Measurements from ENCODE around the gene SCAF4. TPM values are rescaled to one million over a fixed set of nuclear protein-coding genes. Genes with fewer than 3 reads are reported as not detected.

SCAF4 gene
- total and polyA plus RNA-seq, 9 of the 15 experiments (the other 6 are each of a cell fraction or from before 2014, with no cell fraction given), result 2.3 to 55.7 (median 17.2) TPM

- WGBS (ENCODE audit: insufficient coverage, low coverage, missing lambda C conversion rate), result 81% methylated on average over 6 of the region's 6 CpGs
- Histone ChIP-seq H3K27ac (ENCODE audit: extremely low read depth, low read depth, low read length) (no peak overlapping the region), H3K4me3 (no peak overlapping the region), H3K36me3 (ENCODE audit: control insufficient read depth, insufficient read depth, low read length) (peaks cover 86% of the 10 kb centered on the region), H3K9me3 (replicated peaks; ENCODE audit: control insufficient read depth, insufficient read depth, low read depth, low read length) (no peaks in the 10 kb centered on the region), H3K4me2 (ENCODE audit: insufficient read depth, low read length) (no peak overlapping the region), H3K9ac (ENCODE audit: insufficient read depth in 1 of 2, low read depth in 2 of 2, low read length in 2 of 2) (no peak overlapping the region), H3K4me1 (replicated peaks in 1 of 2; ENCODE audit: control insufficient read depth in 2 of 2, insufficient read depth in 2 of 2, low read length in 2 of 2) (peaks cover 2 to 5% of the 10 kb centered on the region in 2 experiments; a peak in 3 of 5 replicates), H3K27me3 (ENCODE audit: control insufficient read depth in 2 of 2, insufficient read depth in 2 of 2, low read length in 2 of 2) (no peaks in the 10 kb centered on the region), H3K9me1 (ENCODE audit: control insufficient read depth, insufficient read depth, low read length) (no peaks in the 10 kb centered on the region), H4K20me1 (replicated peaks; ENCODE audit: control insufficient read depth, insufficient read depth, low read length) (0 out of 2 replicates have a peak, but pooled peaks cover 4% of the 10 kb centered on the region), H3K79me2 (ENCODE audit: control insufficient read depth, insufficient read depth, low read length) (peaks cover 15% of the 10 kb centered on the region), H2AFZ (ENCODE audit: low read depth, low read length) (no peak overlapping the region)
- POLR2A ChIA-PET, result interaction anchor here (0.9 to 2.9 kb wide), 3 partner anchors 9 to 35 kb away, joined by 3 to 20 read pairs (median 5); no protein-coding TSS in a partner anchor
- intact Hi-C loops (cut with micrococcal nuclease) (no loop called here), in situ Hi-C loops (cut with MboI) (no loop called here)
- DNase-seq (ENCODE audit: extremely low read depth in 1 of 4, low spot score in 3 of 4) (no peak), FAIRE-seq (no peak), ATAC-seq (no peak)
- CTCF ChIA-PET (ENCODE audit: low intra/inter-chr PET ratio), result no interaction called here
- no TSS peak for BruUV-seq (replicated peaks)
- TF ChIP-seq POLR2AphosphoS2 (IDR thresholded peaks at IDR 0.05; ENCODE audit: low read length) (peak; percentile 22; the same call in 1 of the 2 replicates), NR2F6 (CRISPR knock-in tag; IDR thresholded peaks at IDR 0.05) (no peak)
Measured at GRCh38 chr21:31670070-31670469, 61.8 kb downstream of the SCAF4 start.

- 88% methylated on average over 2 of the region's 2 CpGs for WGBS (ENCODE audit: insufficient coverage, low coverage, missing lambda C conversion rate)
- DNase-seq (ENCODE audit: extremely low read depth in 1 of 4, low spot score in 3 of 4) (no peak), FAIRE-seq (no peak), ATAC-seq (no peak)
- H3K9ac ChIP-seq (ENCODE audit: insufficient read depth in 1 of 2, low read depth in 2 of 2, low read length in 2 of 2), result no peak overlapping the region
- H3K4me2 ChIP-seq (ENCODE audit: insufficient read depth, low read length), result no peak overlapping the region
- peaks cover 4% of the 10 kb centered on the region; the same call in 1 of the 2 replicates for H4K20me1 ChIP-seq (replicated peaks; ENCODE audit: control insufficient read depth, insufficient read depth, low read length)
- H3K27ac ChIP-seq (ENCODE audit: extremely low read depth, low read depth, low read length), result no peak overlapping the region
- no peak overlapping the region for H2AFZ ChIP-seq (ENCODE audit: low read depth, low read length)
- intact Hi-C loops (cut with micrococcal nuclease) (no loop called here), in situ Hi-C loops (cut with MboI) (no loop called here)
- CTCF ChIA-PET (ENCODE audit: low intra/inter-chr PET ratio), result no interaction called here
- no peak overlapping the region for H3K4me3 ChIP-seq
- peaks cover 3 to 8% of the 10 kb centered on the region in 2 experiments; a peak in 4 of 5 replicates for H3K4me1 ChIP-seq (replicated peaks in 1 of 2; ENCODE audit: control insufficient read depth in 2 of 2, insufficient read depth in 2 of 2, low read length in 2 of 2)
- no peaks in the 10 kb centered on the region for H3K9me3 ChIP-seq (replicated peaks; ENCODE audit: control insufficient read depth, insufficient read depth, low read depth, low read length)
- peaks cover 25% of the 10 kb centered on the region for H3K79me2 ChIP-seq (ENCODE audit: control insufficient read depth, insufficient read depth, low read length)
- POLR2A ChIA-PET, result interaction anchor here (0.6 to 2.9 kb wide), 2 partner anchors 8 to 51 kb away, joined by 3 to 20 read pairs; no protein-coding TSS in a partner anchor
- BruUV-seq (replicated peaks), result no TSS peak
- H3K9me1 ChIP-seq (ENCODE audit: control insufficient read depth, insufficient read depth, low read length), result no peaks in the 10 kb centered on the region
- H3K36me3 ChIP-seq (ENCODE audit: control insufficient read depth, insufficient read depth, low read length), result peaks cover 93% of the 10 kb centered on the region
- H3K27me3 ChIP-seq (ENCODE audit: control insufficient read depth in 2 of 2, insufficient read depth in 2 of 2, low read length in 2 of 2), result no peaks in the 10 kb centered on the region
- TF ChIP-seq THRB (CRISPR knock-in tag; conservative IDR thresholded peaks at IDR 0.05), result 0 out of 2 replicates have a peak, but pooled peaks have one; percentile 38
- peak; percentile 58; the same call in 1 of the 2 replicates for TF ChIP-seq SUPT5H (IDR thresholded peaks at IDR 0.05)
- no peak for TF ChIP-seq ZNF780A (CRISPR knock-in tag; IDR thresholded peaks at IDR 0.05)
- TF ChIP-seq ID3 (CRISPR knock-in tag; IDR thresholded peaks at IDR 0.05), result no peak
- no peak for TF ChIP-seq ID3 (tag; IDR thresholded peaks at IDR 0.05)
- no peak for TF ChIP-seq TCF15 (CRISPR knock-in tag; IDR thresholded peaks at IDR 0.05)
- no peak for TF ChIP-seq YY1 (IDR thresholded peaks at IDR 0.05; ENCODE audit: borderline replicate concordance in 1 of 3, control insufficient read depth in 1 of 3, extremely low read depth in 1 of 3, insufficient read depth in 3 of 3, insufficient read length in 1 of 3, insufficient replicate concordance in 2 of 3, low read depth in 1 of 3, low read length in 2 of 3)
Measured at GRCh38 chr21:31668651-31669491, 63.0 kb downstream of the SCAF4 start.

All from K562 (cell line).